ENCODE measurements around the gene CTNNB1. TPM values are rescaled to one million over a fixed set of nuclear protein-coding genes. Genes with fewer than 3 reads are reported as not detected.
A peak's percentile ranks its signal among the peaks of the same experiment; 100 is the strongest.

Gene CTNNB1
- total and polyA plus RNA-seq, 2 of the 13 experiments (the other 11 are each of a cell fraction or from before 2014, with no cell fraction given), result 398 to 489 TPM

GRCh38 chr3:41267975-41268640 is 68.8 kb downstream of the CTNNB1 start (continued):
- TF ChIP-seq, protein P1, sequence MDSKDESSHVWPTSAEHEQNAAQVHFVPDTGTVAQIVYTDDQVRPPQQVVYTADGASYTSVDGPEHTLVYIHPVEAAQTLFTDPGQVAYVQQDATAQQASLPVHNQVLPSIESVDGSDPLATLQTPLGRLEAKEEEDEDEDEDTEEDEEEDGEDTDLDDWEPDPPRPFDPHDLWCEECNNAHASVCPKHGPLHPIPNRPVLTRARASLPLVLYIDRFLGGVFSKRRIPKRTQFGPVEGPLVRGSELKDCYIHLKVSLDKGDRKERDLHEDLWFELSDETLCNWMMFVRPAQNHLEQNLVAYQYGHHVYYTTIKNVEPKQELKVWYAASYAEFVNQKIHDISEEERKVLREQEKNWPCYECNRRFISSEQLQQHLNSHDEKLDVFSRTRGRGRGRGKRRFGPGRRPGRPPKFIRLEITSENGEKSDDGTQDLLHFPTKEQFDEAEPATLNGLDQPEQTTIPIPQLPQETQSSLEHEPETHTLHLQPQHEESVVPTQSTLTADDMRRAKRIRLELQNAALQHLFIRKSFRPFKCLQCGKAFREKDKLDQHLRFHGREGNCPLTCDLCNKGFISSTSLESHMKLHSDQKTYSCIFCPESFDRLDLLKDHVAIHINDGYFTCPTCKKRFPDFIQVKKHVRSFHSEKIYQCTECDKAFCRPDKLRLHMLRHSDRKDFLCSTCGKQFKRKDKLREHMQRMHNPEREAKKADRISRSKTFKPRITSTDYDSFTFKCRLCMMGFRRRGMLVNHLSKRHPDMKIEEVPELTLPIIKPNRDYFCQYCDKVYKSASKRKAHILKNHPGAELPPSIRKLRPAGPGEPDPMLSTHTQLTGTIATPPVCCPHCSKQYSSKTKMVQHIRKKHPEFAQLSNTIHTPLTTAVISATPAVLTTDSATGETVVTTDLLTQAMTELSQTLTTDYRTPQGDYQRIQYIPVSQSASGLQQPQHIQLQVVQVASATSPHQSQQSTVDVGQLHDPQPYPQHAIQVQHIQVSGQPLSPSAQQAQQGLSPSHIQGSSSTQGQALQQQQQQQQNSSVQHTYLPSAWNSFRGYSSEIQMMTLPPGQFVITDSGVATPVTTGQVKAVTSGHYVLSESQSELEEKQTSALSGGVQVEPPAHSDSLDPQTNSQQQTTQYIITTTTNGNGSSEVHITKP (CRISPR knock-in tag; IDR thresholded peaks at IDR 0.05; ENCODE audit: low read depth), result peak; percentile 95
- TF ChIP-seq TMF1 (CRISPR knock-in tag; IDR thresholded peaks at IDR 0.05; ENCODE audit: low read depth) (no peak), SOX13 (IDR thresholded peaks at IDR 0.05) (no peak), SOX13 (CRISPR knock-in tag; conservative IDR thresholded peaks at IDR 0.05 in 1 of 2, IDR thresholded peaks at IDR 0.05 in 1 of 2) (peak in 1 of 2 experiments; percentile 90; a peak in 2 of 4 replicates), ZNF510 (CRISPR knock-in tag; IDR thresholded peaks at IDR 0.05; ENCODE audit: low read depth) (no peak), CEBPG (CRISPR knock-in tag; IDR thresholded peaks at IDR 0.05) (peak; percentile 97), U2AF1 (optimal IDR thresholded peaks at IDR 0.05; ENCODE audit: low read depth, low read length) (no peak), ONECUT2 (CRISPR knock-in tag; IDR thresholded peaks at IDR 0.05) (no peak), ARNT2 (CRISPR knock-in tag; IDR thresholded peaks at IDR 0.05; ENCODE audit: low read depth) (no peak; the same call in 1 of the 2 replicates), BRD4 (CRISPR knock-in tag; IDR thresholded peaks at IDR 0.05) (no peak), ZNF883 (CRISPR knock-in tag; IDR thresholded peaks at IDR 0.05; ENCODE audit: not compliant biosample characterization) (no peak), POGZ (CRISPR knock-in tag; IDR thresholded peaks at IDR 0.05) (peak; percentile 96), ZNF567 (CRISPR knock-in tag; IDR thresholded peaks at IDR 0.05; ENCODE audit: borderline replicate concordance) (no peak), BCL6 (CRISPR knock-in tag; IDR thresholded peaks at IDR 0.05) (peak; percentile 91), DPF2 (CRISPR knock-in tag; IDR thresholded peaks at IDR 0.05; ENCODE audit: borderline replicate concordance, low read depth) (peak; percentile 83; the same call in 1 of the 2 replicates), ZNF264 (CRISPR knock-in tag; IDR thresholded peaks at IDR 0.05) (peak; percentile 87), ZNF263 (CRISPR knock-in tag; IDR thresholded peaks at IDR 0.05) (no peak), MIER3 (CRISPR knock-in tag; IDR thresholded peaks at IDR 0.05; ENCODE audit: borderline replicate concordance) (peak; percentile 99), GATAD1 (CRISPR knock-in tag; IDR thresholded peaks at IDR 0.05) (peak; percentile 72; the same call in 1 of the 2 replicates), ZNF691 (CRISPR knock-in tag; IDR thresholded peaks at IDR 0.05; ENCODE audit: borderline replicate concordance, low read depth) (peak; percentile 77; the same call in 1 of the 2 replicates), KMT2B (CRISPR knock-in tag; IDR thresholded peaks at IDR 0.05) (peak; percentile 78)
- TF ChIP-seq, protein P2, sequence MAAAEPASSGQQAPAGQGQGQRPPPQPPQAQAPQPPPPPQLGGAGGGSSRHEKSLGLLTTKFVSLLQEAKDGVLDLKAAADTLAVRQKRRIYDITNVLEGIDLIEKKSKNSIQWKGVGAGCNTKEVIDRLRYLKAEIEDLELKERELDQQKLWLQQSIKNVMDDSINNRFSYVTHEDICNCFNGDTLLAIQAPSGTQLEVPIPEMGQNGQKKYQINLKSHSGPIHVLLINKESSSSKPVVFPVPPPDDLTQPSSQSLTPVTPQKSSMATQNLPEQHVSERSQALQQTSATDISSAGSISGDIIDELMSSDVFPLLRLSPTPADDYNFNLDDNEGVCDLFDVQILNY (CRISPR knock-in tag; conservative IDR thresholded peaks at IDR 0.05), result no peak
- TF ChIP-seq, protein P3, sequence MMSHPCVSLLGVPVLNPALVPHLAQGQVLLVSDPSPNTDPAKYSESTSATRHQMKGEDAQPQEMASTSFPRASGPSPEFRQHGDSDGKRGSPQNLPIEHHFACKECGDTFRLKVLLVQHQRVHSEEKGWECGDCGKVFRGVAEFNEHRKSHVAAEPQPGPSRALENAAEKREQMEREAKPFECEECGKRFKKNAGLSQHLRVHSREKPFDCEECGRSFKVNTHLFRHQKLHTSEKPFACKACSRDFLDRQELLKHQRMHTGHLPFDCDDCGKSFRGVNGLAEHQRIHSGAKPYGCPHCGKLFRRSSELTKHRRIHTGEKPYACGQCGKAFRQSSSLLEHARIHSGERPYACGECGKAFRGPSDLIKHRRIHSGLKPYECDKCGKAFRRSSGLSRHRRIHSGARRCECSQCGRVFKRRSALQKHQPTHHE (CRISPR knock-in tag; IDR thresholded peaks at IDR 0.05; ENCODE audit: borderline replicate concordance), result no peak

All from HepG2 (cell line).